D341Med (cell line): ENCODE data around the gene CINP.
A peak's percentile ranks its signal among the peaks of the same experiment; 100 is the strongest.
"Not testable (repeated sequence)": the region's sequence is repeated elsewhere in the genome, so short reads cannot be mapped to it uniquely, and the experiment has no call there.

Experiments used
- DNase-seq: peaks from one replicate; pipeline ENCODE4 v3.0.0; 2012; ENCODE audit warnings: low spot score

Gene CINP

DNA sequence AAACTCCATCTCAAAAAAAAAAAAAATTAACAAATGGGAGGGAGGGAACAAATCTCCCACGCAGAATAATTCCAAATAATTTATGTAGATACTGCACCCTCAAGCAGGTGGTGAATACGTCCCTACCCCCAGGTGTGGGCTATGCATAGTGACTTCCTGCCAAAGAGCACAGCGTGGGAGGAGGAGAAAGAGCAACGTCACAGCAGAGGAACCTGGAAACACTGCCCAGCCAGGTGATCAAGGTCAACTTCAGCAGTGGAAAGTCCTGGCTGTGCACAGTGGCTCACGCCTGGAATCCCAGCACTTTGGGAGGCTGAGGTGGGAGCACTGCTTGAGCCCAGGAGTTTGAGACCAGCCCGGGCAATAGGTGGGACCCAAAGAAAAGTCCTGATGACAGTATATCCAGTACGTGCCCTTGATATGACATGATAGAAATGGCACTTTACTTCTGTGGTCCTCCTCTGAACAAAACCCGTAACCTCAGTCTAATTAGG is 9.5 kb downstream of the CINP start:
- DNase-seq, result no peak

DNA sequence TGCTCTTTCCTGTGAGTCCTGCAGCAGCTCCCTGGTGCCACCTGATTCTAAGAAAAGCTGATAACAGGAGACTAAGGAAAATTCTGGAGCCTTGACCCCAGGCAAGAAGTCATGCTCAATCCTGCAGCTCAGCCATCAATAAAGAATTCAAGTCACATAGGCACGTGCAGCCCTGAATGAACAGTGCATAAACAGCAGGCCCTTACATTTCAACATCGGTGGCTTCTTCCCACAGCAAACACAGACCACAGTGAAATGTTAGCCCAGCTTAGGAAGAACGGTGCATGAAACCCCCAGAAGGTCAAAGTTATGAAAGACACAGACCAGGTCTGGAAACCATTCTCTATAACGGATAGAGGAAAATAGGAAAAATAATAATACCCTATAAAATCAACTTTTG is 10.5 kb downstream of the CINP start:
- no peak for DNase-seq

DNA sequence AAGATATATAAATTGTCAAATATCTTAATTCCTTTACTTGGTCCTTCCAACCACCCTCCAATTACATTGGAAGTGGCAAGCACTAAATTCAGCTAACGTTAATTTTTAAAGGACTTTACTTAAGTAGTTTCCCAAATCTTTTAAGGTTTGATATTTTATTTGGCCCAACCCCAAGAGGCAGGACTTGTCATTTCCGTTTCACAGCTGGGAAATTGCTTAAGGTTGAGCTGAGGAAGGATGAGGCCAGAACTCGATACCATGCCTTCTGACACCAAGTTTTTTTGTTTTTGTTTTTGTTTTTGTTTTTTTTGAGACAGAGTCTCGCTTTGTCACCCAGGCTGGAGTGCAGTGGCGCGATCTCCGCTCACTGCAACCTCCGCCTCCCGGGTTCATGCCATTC is 11.1 kb downstream of the CINP start:
- not testable (repeated sequence) for DNase-seq

DNA sequence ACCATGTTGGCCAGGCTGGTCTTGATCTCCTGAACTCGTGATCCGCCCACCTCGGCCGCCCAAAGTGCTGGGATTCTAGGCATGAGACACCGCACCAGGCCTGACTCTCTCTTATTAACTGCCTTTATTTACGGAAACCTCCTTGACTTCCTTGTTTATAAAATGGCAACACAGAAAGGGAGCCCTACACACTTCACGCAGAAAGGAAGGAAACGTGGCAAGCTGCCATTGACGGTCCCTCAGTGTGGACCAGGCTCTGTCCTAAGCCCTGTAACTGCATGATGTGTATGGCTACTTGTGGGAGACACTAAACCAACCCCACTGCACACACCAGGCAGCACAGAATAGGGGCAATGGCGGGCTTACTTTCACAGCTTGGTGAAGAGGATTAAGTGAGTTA is 11.7 kb downstream of the CINP start:
- DNase-seq, result no peak

DNA sequence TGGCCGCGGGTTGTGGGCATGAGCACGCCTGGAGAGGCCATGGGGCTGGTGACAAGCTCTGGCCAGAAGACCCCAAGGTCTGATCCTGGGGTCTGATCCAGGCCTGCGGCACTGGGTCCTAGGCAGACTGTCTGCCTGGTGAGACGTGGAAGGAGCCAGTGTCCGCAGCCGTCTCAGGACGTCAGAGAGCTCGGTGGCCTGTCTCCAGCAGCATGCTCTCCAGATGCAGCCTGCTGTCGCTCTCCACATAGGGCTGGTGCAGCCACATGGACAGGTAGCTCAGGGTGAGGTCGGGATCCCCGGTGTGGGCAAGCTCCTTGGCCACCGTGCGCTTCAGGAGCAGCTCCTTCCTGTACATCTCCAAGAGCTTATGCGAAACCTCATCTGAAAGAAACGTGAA is 14.3 kb downstream of the CINP start:
- no peak for DNase-seq

DNA sequence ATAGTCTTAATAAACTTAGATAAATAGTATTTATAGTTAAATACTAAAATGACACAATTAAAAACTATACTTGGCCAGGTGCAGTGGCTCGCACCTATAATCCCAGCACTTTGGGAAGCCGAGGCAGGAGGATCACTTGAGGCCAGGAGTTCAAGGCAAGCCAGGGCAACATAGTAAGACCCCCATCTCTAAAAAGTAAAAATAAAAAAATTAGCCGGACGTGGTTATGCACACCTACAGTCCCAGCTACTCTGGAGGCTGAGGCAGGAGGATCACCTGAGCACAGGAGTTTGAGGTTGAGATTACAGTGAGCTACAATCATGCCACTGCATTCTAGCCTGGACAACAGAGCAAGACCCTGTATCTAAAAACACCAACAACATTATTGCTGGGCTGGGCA is 16.0 kb downstream of the CINP start:
- no peak for DNase-seq

DNA sequence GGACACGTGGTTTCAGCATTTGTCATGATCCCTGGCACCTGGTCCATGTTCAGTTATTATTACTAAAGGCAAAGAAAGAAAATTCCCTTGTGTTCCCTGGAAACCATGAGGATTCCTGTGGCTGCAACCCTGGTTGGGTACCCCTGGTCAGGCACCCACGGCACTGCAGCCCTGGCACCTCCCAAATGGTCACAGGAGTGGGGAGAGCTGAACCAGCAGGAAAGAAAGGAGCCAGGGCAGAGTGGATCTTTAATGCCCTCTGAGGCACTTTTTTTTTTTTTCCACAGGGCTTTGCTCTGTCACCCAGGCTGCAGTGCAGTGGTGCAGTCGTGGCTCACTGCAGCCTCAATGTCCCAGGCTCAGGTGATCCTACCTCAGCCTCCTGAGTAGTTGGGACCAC is 17.5 kb downstream of the CINP start:
- DNase-seq, result no peak

DNA sequence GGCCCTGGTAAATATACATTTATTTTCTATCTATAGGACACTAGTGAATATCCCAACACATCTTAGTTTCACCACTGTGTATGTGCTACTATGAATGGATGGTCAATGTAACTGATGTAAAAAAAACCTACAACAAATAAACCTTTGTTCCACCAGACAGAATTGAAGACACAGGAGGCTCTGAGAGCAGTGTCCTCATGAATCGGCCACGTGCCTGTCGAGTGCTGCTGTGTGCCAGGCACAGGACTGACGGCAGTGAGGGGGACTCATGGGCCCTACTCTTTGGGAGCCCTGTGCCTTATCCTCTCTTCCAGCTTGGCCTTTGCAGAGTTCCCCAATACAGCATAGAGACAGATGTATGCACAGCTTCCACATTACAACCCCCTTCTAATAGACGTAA is 18.2 kb downstream of the CINP start:
- no peak for DNase-seq

DNA sequence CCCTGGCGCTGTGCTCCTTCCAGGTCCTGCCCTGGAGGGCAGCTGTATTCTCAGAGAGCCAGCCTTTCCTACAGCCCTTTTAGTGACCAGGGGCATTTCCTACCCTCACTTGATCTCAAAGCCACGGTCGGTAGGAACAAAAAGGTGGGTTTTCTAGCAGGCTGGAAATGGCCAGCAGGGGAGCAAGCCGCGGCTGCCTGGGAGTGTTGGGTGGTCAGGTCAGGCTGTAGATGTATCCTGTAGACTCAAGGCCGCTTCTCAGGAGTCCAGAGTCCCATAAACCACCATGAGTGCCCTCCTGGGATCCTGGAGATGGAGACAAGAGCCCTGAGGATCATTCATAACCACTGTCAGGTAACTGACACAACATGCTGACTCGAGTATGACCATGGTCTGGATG is 18.6 kb downstream of the CINP start:
- no peak for DNase-seq

DNA sequence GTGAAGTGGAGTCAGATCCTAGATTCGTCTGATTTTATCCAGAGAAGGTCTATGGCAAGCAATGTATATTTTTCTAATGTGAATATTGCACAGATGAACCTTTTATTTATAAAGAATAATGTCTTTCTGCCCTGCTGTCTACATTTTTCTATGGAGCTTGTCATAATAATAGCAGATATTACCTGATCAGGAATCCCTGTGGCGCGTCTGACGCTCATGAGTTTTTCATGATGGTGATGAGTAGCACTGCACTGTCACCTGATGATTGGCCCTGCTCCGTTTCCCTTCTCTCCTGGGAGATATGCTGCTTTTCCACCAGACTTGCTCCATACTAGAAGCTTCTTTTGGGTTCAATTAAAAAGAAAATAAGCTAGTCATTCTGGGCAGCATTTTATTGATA is 20.5 kb downstream of the CINP start:
- DNase-seq, result no peak

DNA sequence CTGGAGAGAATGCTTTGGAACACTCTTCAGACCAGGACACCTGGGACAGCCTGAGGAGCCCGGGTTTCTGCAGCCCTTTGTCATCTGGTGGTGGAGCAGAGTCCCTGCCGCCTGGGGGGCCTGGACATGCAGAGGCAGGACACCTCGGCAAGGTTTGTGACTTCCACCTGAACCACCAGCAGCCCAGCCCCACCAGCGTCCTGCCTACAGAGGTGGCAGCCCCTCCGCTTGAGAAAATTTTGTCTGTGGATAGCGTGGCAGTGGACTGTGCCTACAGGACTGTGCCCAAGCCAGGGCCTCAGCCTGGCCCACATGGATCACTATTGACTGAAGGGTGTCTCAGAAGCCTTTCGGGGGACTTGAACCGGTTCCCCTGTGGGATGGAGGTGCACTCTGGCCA is 21.1 kb downstream of the CINP start:
- DNase-seq, result no peak

DNA sequence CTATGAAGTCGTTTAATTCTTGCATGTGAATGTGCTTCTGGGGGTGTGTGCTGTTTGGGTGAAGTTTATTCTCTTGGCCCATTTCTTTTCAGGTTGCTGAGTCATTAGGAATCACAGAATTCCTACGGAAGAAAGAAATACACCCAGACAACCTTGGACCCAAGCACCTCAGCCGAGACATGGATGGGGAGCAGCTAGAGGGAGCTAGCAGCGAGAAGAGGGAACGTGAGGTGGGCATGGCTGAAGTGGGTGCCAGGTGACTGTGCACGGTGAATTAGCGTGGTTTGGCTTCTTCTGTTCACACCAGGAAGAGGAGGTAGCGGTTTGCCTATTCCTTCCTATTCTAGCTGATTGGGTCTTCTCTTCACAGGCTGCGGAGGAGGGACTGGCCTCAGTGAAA is 24.0 kb downstream of the CINP start:
- no peak for DNase-seq

DNA sequence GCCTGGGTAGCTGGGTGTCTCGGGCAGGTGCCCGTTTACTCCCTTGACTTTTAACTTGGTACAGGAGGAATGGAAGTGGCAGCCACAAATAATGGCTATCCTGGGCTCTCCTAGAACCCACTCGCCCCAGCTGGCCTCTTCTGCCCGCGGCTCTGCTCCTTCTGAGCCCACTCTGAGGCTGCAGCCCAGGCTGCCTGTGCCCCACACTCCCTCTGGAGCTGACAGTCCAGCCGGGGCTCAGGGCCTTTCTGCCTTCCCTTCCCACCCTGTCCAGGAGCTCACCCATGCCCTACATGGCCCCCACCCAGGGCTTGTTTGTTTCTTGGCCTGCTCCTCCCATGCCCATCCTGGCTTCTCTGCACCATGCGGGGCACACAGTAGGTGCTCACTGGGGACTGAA is 27.5 kb downstream of the CINP start:
- DNase-seq, result no peak

DNA sequence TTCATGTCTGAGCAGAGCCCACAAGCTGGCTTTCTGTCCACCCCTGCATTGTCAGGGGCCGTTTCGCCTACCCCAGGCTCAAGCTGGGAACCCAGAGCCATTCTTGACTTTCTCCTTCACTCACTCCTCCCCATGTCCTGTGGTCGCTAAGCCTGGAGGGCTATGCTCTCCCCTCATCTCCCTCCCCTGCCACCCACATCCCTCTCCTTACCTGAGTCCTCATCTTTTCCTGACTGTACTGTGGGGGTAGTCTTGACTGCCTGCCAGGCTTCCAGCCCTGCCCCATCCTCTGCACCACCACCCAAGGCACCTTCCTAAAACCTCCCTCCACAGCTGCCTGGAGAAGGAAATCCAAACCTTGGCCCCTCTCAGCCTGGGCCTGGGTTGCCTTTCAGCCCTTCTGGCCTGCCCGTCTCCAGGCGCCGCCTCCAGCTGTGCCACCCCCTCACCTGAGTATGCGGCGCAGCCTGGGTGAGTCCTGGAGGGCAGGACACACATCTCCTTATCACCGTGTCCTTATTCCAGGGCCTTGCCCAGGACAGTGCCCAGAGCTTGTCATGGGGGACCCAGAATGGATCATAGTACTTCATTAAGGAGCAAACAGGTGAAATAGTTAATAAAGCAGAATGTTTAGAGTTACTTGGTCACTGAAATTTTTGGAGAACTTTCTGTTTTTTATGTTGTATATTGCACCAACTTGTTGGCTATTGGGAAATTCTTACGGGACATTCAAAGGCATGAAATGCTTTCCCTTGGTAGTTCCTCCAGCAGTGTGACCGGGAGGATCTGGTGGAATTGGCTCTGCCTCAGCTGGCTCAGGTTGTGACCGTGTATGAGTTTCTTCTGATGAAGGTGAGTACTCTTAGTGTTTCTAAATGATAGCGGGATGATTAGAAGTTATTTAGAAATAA is 28.6 kb downstream of the CINP start:
- DNase-seq, result no peak

DNA sequence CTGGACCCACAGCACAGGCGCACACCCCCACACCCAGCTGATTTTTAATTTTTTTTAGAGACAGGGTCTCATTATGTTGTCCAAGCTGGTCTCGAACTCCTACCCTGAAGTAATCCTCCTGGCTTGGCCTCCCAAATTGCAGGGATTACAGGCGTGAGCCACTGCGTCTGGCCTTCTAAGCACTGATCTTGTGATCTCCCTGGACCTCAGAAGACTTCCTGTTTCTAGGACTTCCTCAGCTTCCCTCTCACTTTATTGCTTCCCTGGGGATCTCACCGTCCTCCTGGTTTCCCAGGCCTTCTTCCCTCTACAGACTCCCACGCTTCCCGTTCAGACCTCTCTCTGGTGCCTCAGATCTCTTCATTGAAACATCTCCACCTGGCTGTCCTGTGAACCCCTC is 29.3 kb downstream of the CINP start:
- no peak for DNase-seq

DNA sequence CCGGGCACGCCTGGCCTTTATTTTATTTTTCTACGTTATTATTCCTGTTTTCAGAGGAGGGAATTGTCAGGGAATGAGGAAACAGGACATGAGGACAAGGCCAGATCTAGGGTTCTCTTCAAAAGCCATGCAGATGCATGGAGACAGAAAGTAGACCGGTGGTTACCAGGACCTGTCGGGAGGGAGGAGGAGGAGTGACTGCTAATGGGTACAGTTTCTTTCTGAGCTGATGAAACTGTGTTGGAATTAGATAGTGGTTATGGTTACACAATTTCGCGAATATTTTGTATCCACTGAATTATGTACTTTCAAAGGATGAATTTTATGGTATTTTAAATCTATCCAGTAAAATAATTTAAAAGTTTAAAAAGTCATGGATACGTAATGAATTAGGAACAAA is 31.9 kb downstream of the CINP start:
- DNase-seq, result no peak

DNA sequence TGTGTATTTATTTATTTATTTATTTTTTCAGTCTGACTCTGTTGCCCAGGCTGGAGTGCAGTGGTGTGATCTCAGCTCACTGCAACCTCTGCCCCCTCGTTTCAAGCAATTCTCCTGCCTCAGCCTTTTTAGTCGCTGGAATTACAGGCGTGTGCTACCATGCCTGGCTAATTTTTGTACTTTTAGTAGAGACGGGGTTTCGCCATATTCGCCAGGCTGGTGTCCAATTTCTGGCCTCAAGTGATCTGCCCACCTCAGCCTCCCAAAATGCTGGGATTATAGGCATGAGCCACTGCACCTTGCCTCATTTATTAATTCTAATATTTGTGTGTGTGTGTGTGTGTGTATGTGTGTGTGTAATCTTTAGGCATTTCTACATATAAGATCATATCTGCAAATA is 33.3 kb downstream of the CINP start:
- DNase-seq, result not testable (repeated sequence)

DNA sequence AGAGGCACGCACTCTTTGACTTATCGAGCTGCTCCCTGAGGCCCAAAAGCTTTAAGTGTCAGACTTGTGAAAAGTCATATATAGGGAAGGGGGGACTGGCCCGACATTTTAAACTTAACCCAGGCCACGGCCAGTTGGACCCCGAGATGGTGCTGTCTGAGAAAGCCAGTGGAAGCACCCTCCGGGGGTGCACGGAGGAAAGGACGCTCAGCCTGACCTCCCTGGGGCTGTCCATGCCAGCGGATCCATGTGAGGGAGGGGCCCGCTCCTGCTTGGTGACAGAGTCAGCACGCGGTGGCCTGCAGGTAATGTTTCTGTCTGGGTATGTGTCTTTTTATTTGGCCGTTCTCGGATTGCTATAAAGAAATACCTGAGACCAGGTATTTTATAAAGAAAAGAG is 36.1 kb downstream of the CINP start:
- no peak for DNase-seq

DNA sequence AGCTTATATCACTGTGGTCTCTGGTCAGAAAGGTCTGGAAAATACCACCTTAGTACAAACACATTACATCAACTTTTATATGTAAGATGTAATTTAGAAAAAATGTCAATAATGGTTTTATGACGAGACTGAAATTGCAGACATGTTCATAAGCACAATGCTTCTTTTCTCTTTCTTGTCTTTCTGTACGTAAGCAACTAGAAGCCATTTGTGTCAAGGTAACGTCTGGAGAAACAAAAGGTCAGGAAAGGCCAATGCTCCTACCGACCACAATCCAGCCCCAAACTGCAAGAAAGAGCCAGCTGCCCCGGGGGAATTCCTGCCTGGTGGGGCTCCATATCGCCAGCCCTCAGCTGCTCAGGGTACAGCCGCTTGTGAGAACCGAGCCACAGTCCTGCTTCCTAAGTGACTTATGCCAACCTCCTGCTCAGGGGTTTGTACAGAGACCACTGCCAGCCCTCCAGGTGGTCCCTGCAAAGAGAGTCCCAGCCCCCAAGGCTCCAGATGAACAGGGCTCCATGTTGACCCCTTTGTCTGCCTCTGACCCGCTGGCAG is 36.8 kb downstream of the CINP start:
- no peak for DNase-seq

DNA sequence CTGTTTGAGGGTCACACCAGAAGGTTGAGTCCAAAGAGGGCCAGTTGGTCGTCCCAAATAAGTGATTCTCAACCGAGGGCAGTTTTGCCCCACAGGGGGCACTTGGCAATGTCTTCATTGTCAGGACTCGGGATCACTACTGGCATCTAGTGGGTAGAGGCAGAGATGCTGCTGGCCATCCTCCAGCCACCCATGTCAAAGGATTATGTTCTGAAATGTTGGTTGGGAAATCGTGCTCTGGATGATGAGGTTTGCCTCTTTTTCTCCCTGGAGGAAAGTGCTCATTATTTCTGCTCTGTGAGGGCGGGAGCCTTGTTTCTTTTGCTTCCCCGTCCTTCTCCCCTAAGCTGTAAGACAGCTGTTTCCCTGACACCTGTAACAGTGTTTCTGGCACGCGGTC is 39.6 kb downstream of the CINP start:
- peak; percentile 72 for DNase-seq

DNA sequence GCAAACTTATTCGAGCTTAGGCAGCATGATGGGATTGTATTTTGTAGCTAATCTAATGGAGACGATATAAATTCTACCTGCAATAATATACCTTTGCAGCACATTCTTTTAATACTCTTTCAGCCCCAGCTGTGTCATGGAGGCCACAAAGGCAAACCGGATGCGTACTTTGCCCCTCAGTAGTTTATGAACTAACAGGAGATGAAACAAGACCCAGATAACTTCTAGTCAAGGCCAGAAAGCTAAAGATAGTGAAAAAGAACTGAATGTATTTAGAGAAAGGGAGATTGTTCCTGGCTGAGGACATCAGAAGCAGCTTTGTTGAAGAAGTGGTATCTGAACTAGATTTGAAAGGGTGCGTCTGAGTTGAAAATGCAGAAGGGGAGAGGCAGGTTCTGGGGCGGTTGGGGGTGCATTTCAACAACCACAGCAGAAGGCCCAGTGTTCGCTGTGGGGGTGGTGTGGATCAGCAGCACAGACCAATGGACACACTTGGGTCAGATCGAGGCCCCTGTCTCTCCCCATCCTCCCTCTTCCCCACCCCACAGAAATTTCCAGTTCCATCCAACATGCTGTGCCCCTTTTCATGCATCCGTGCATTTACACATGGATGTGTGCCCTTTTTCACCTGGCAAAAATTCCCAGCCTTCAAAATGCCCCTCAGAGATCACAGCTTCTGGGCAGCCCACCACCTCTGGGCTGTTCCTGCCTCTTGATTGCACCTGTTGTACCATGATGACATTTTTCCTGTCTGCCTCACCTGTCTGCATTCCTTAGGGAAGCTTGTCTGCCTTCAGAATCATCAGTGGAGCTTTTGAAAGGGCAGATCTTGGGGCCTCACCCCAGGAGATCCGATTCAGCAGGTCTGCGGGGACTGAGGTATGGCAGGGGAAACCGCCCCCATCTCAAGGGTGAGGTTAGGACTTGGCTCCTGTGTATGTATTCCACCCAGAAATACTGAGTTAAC is 41.0 kb downstream of the CINP start:
- DNase-seq, result no peak

DNA sequence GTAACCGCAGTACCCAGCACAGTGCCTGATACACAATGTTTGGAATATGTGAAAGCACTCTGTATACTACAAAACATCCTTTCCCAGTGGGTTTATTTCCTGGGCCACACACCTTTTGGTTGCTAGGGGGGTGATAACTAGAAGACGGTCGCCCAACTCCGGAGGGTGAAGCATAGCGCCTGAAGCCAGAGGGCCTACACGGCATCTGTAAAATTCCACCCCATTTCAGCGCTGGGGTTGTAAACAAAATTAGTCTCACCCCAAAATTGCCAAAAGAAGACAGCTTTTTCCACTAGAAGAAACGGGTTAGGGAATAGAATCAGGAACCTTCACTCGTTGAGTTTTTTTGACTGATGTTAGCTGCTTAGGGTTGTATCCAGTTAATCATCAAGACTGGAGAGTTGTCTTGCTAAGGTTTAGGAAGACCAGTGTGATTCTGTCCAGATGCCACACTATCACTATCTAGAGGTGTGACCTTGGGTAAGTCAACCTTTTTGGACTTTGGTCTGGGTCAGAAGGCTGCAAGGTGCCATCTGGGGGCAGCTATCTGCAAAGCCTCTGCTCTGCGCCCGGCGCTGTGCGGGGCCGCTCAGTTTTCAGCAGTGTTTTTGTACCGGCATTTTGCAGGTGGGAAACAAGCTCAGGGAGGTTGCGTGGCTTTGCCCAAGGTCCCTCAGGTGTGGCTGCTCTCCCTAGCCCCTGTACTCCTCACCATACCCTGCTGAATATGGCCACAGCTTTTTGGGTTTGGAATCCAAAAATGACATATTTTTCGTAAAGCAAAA is 41.8 kb downstream of the CINP start:
- DNase-seq, result no peak
